HepG2 (cell line): ENCODE results near the gene SP5. TPM values are rescaled to one million over a fixed set of nuclear protein-coding genes. Genes with fewer than 3 reads are reported as not detected.
A peak's percentile ranks its signal among the peaks of the same experiment; 100 is the strongest.

Experiments used
- CCDC6 ChIP-seq: sonication (generic); formaldehyde crosslinking; IDR thresholded peaks from 2 replicates; pipeline ENCODE4 v1.8.1; 2022; ENCODE audit warnings: mild to moderate bottlenecking, missing genetic modification reagents, moderate library complexity
- CHD2 ChIP-seq: IDR thresholded peaks from 2 replicates; pipeline ENCODE4 v1.6.1; 2011; ENCODE audit warnings: low read depth, low read length, improper control_type of control experiment
- DRAP1 ChIP-seq: IDR thresholded peaks from 2 replicates; pipeline ENCODE4 v1.6.1; 2016; ENCODE audit warnings: missing genetic modification reagents, missing compliant biosample characterization
- EP300 ChIP-seq, 3 experiments: sonication (generic) in 1 of 3; formaldehyde crosslinking in 1 of 3; IDR thresholded peaks; 2 replicates each; pipeline versions ENCODE4 v1.5.1 to v1.6.1; 2011 to 2020; ENCODE audit warnings: low read depth in 2 of 3, low read length in 2 of 3, borderline replicate concordance in 1 of 3, improper control_type of control experiment in 1 of 3, mild to moderate bottlenecking in 1 of 3, missing genetic modification reagents in 1 of 3, moderate library complexity in 1 of 3
- JUNB ChIP-seq: sonication (generic); formaldehyde crosslinking; IDR thresholded peaks from 2 replicates; pipeline ENCODE4 v1.8.0; 2022; ENCODE audit warnings: missing genetic modification reagents, mild to moderate bottlenecking, borderline replicate concordance
- KLF16 ChIP-seq, 2 experiments: sonication (generic) in 1 of 2; formaldehyde crosslinking in 1 of 2; IDR thresholded peaks; 2 replicates each; pipeline versions ENCODE4 v1.6.1 to v1.8.0; 2016 to 2023; ENCODE audit warnings: missing genetic modification reagents in 2 of 2, missing compliant biosample characterization in 1 of 2
- MEIS2 ChIP-seq: sonication (generic); formaldehyde crosslinking; IDR thresholded peaks from 2 replicates; pipeline ENCODE4 v1.9.0; 2021; ENCODE audit warnings: mild to moderate bottlenecking, missing genetic modification reagents
- MIER3 ChIP-seq: IDR thresholded peaks from 2 replicates; pipeline ENCODE4 v1.6.1; 2016; ENCODE audit warnings: missing compliant biosample characterization, borderline replicate concordance
- RFX1 ChIP-seq: fragments of 450-650 bp; IDR thresholded peaks from 2 replicates; pipeline ENCODE4 v1.6.1; 2017
- SP1 ChIP-seq, 2 experiments: fragments of 450-650 bp in 1 of 2; sonication (generic) in 1 of 2; formaldehyde crosslinking in 1 of 2; IDR thresholded peaks; 2 replicates each; pipeline versions ENCODE4 v1.4.0 to v1.6.1; 2016 to 2020; ENCODE audit warnings: missing genetic modification reagents in 1 of 2
- ZNF12 ChIP-seq: sonication (generic); formaldehyde crosslinking; IDR thresholded peaks from 2 replicates; pipeline ENCODE4 v1.5.0; 2020; ENCODE audit warnings: missing genetic modification reagents
- ZNF121 ChIP-seq: sonication (generic); formaldehyde crosslinking; IDR thresholded peaks from 2 replicates; pipeline ENCODE4 v1.5.0; 2020; ENCODE audit warnings: mild to moderate bottlenecking, missing genetic modification reagents
- ZNF224 ChIP-seq: sonication (generic); formaldehyde crosslinking; IDR thresholded peaks from 2 replicates; pipeline ENCODE4 v1.5.0; 2020; ENCODE audit warnings: mild to moderate bottlenecking, missing genetic modification reagents
- ZNF441 ChIP-seq: sonication (generic); formaldehyde crosslinking; IDR thresholded peaks from 2 replicates; pipeline ENCODE4 v1.7.0; 2021; ENCODE audit warnings: missing genetic modification reagents, borderline replicate concordance
- ZNF569 ChIP-seq: sonication (generic); formaldehyde crosslinking; IDR thresholded peaks from 2 replicates; pipeline ENCODE4 v1.5.0; 2020; ENCODE audit warnings: mild to moderate bottlenecking, missing genetic modification reagents, moderate library complexity, borderline replicate concordance
- ZNF605 ChIP-seq: sonication (generic); formaldehyde crosslinking; IDR thresholded peaks from 2 replicates; pipeline ENCODE4 v1.8.0; 2022; ENCODE audit warnings: mild to moderate bottlenecking, missing genetic modification reagents
- polyA plus RNA-seq, 8 experiments: library from polyadenylated mRNA; depleted of rRNA in 3 of 8; stranded (reverse) in 7 of 8; unstranded in 1 of 8; fragments of >200 nt; fragmentation: Illumina TruSeq in 4 of 8; extraction: Trizol in 4 of 8; gene quantifications; 2 replicates each; pipeline versions ENCODE4 v1.2.1 to v1.2.3, GENCODE V29; 2011 to 2016; ENCODE audit warnings: low read depth in 4 of 8, missing spikeins in 1 of 8, mixed read lengths in 1 of 8; ENCODE audit not compliant: insufficient read depth in 1 of 8
- total RNA-seq, 5 experiments: library from RNA; depleted of rRNA; stranded (reverse); fragments of >200 nt; fragmentation: Illumina TruSeq; extraction: Trizol; gene quantifications; 2 replicates each; pipeline ENCODE4 v1.2.3, GENCODE V29; 2016; ENCODE audit warnings: low read depth in 1 of 5
- TF ChIP-seq, protein P1 (sequence below): sonication (generic); formaldehyde crosslinking; IDR thresholded peaks from 2 replicates; pipeline ENCODE4 v1.5.1; 2020; ENCODE audit warnings: mild to moderate bottlenecking, missing genetic modification reagents, moderate library complexity
- TF ChIP-seq, protein P2 (sequence below): IDR thresholded peaks from 2 replicates; pipeline ENCODE4 v1.6.1; 2012; ENCODE audit warnings: inconsistent platforms
- TF ChIP-seq, protein P3 (sequence below): fragments of 450-650 bp; IDR thresholded peaks from 2 replicates; pipeline ENCODE4 v1.6.1; 2016
- TF ChIP-seq, protein P4 (sequence below): sonication (generic); formaldehyde crosslinking; IDR thresholded peaks from 2 replicates; pipeline ENCODE4 v1.8.0; 2022; ENCODE audit warnings: missing genetic modification reagents, mild to moderate bottlenecking, moderate library complexity, borderline replicate concordance

SP5 gene
- total and polyA plus RNA-seq, 2 of the 13 experiments (the other 11 are each of a cell fraction or from before 2014, with no cell fraction given) = 50.8 to 119 TPM

- TF ChIP-seq EP300 (IDR thresholded peaks at IDR 0.05; ENCODE audit: low read depth in 2 of 2, low read length in 2 of 2) (peak; percentile 6 to 64; a peak in 3 of 4 replicates), EP300 (CRISPR knock-in tag; IDR thresholded peaks at IDR 0.05; ENCODE audit: borderline replicate concordance) (no peak), ZNF605 (peak; percentile 92), CCDC6 (CRISPR knock-in tag) (peak; percentile 94), ZNF569 (CRISPR knock-in tag) (no peak), ZNF224 (CRISPR knock-in tag) (peak; percentile 33), ZNF121 (CRISPR knock-in tag) (peak; percentile 69; the same call in 1 of the 2 replicates), JUNB (CRISPR knock-in tag) (peak; percentile 68; the same call in 1 of the 2 replicates), MEIS2 (CRISPR knock-in tag) (0 out of 2 replicates have a peak, but pooled peaks have one; percentile 59), RFX1 (no peak), ZNF441 (CRISPR knock-in tag) (peak; percentile 90), SP1 (IDR thresholded peaks at IDR 0.05) (no peak), SP1 (CRISPR knock-in tag; IDR thresholded peaks at IDR 0.05) (peak; percentile 81), DRAP1 (peak; percentile 51), CHD2 (peak; percentile 33; the same call in 1 of the 2 replicates), ZNF12 (CRISPR knock-in tag) (no peak; the same call in none of the 2 replicates), KLF16 (CRISPR knock-in tag; IDR thresholded peaks at IDR 0.05) (peak; percentile 17 to 63; a peak in 3 of 4 replicates), MIER3 (CRISPR knock-in tag) (peak; percentile 15; the same call in 1 of the 2 replicates)
- TF ChIP-seq, protein P1, sequence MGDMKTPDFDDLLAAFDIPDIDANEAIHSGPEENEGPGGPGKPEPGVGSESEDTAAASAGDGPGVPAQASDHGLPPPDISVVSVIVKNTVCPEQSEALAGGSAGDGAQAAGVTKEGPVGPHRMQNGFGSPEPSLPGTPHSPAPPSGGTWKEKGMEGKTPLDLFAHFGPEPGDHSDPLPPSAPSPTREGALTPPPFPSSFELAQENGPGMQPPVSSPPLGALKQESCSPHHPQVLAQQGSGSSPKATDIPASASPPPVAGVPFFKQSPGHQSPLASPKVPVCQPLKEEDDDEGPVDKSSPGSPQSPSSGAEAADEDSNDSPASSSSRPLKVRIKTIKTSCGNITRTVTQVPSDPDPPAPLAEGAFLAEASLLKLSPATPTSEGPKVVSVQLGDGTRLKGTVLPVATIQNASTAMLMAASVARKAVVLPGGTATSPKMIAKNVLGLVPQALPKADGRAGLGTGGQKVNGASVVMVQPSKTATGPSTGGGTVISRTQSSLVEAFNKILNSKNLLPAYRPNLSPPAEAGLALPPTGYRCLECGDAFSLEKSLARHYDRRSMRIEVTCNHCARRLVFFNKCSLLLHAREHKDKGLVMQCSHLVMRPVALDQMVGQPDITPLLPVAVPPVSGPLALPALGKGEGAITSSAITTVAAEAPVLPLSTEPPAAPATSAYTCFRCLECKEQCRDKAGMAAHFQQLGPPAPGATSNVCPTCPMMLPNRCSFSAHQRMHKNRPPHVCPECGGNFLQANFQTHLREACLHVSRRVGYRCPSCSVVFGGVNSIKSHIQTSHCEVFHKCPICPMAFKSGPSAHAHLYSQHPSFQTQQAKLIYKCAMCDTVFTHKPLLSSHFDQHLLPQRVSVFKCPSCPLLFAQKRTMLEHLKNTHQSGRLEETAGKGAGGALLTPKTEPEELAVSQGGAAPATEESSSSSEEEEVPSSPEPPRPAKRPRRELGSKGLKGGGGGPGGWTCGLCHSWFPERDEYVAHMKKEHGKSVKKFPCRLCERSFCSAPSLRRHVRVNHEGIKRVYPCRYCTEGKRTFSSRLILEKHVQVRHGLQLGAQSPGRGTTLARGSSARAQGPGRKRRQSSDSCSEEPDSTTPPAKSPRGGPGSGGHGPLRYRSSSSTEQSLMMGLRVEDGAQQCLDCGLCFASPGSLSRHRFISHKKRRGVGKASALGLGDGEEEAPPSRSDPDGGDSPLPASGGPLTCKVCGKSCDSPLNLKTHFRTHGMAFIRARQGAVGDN (CRISPR knock-in tag) = peak; percentile 46; the same call in 1 of the 2 replicates
- TF ChIP-seq, protein P2, sequence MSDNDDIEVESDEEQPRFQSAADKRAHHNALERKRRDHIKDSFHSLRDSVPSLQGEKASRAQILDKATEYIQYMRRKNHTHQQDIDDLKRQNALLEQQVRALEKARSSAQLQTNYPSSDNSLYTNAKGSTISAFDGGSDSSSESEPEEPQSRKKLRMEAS = peak; percentile 94
- TF ChIP-seq, protein P3, sequence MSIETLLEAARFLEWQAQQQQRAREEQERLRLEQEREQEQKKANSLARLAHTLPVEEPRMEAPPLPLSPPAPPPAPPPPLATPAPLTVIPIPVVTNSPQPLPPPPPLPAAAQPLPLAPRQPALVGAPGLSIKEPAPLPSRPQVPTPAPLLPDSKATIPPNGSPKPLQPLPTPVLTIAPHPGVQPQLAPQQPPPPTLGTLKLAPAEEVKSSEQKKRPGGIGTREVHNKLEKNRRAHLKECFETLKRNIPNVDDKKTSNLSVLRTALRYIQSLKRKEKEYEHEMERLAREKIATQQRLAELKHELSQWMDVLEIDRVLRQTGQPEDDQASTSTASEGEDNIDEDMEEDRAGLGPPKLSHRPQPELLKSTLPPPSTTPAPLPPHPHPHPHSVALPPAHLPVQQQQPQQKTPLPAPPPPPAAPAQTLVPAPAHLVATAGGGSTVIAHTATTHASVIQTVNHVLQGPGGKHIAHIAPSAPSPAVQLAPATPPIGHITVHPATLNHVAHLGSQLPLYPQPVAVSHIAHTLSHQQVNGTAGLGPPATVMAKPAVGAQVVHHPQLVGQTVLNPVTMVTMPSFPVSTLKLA = peak; percentile 19; the same call in 1 of the 2 replicates
- TF ChIP-seq, protein P4, sequence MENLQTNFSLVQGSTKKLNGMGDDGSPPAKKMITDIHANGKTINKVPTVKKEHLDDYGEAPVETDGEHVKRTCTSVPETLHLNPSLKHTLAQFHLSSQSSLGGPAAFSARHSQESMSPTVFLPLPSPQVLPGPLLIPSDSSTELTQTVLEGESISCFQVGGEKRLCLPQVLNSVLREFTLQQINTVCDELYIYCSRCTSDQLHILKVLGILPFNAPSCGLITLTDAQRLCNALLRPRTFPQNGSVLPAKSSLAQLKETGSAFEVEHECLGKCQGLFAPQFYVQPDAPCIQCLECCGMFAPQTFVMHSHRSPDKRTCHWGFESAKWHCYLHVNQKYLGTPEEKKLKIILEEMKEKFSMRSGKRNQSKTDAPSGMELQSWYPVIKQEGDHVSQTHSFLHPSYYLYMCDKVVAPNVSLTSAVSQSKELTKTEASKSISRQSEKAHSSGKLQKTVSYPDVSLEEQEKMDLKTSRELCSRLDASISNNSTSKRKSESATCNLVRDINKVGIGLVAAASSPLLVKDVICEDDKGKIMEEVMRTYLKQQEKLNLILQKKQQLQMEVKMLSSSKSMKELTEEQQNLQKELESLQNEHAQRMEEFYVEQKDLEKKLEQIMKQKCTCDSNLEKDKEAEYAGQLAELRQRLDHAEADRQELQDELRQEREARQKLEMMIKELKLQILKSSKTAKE (CRISPR knock-in tag) = peak; percentile 67
These were observed 616 bp upstream of the SP5 start (continued) for GRCh38 chr2:170714381-170715061.
